Hematopoietic multipotent progenitor cell treated with erythropoietin and hydrocortisone succinate and interleukin-3 and kit ligand, for 8 days (in vitro differentiated cells): Measurements from ENCODE around the gene VPS4A.
A peak's percentile ranks its signal among the peaks of the same experiment; 100 is the strongest.
"Not testable (repeated sequence)": the region's sequence is repeated elsewhere in the genome, so short reads cannot be mapped to it uniquely, and the experiment has no call there.

ENCODE experiments used
- DNase-seq: peaks from one replicate; pipeline ENCODE4 v3.0.0-alpha.2; 2015

Gene VPS4A

GRCh38 chr16:69328854-69329316 is 17.7 kb downstream of the VPS4A start:
- DNase-seq: no peak

- peak; percentile 32 for DNase-seq
These were observed 18.5 kb downstream of the VPS4A start for GRCh38 chr16:69329369-69330285.

GRCh38 chr16:69330286-69331109 is 19.3 kb downstream of the VPS4A start, which contains the start of gene PDF:
Gene PDF, minus strand, starts transcription at chr16:69330588. Its CDS starts 18 bp downstream, at chr16:69330570.
- peak; percentile 90 for DNase-seq

- no peak for DNase-seq
These were observed 23.5 kb downstream of the VPS4A start for GRCh38 chr16:69334696-69335095.

- no peak for DNase-seq
These were observed 27.6 kb downstream of the VPS4A start for GRCh38 chr16:69338557-69339288.

GRCh38 chr16:69339289-69340094 is 28.3 kb downstream of the VPS4A start, which contains the start of the genes COG8 and NIP7:
Gene COG8, minus strand, starts transcription at chr16:69339564. Its CDS starts 12 bp downstream, at chr16:69339552.
Gene NIP7, plus strand, starts transcription at chr16:69339772. Its CDS starts 58 bp downstream, at chr16:69339830.
- peak; percentile 99 for DNase-seq

- peak; percentile 31 for DNase-seq
These were observed 29.0 kb downstream of the VPS4A start for GRCh38 chr16:69340095-69340644.

GRCh38 chr16:69344171-69344570 is 33.0 kb downstream of the VPS4A start:
- DNase-seq: no peak

GRCh38 chr16:69345923-69346322 is 34.8 kb downstream of the VPS4A start:
- DNase-seq: no peak

GRCh38 chr16:69346683-69347082 is 35.5 kb downstream of the VPS4A start:
- DNase-seq: no peak

GRCh38 chr16:69348222-69348621 is 37.1 kb downstream of the VPS4A start:
- DNase-seq: peak; percentile 28

- no peak for DNase-seq
These were observed 38.4 kb downstream of the VPS4A start for GRCh38 chr16:69349536-69349935.

- no peak for DNase-seq
These were observed 39.5 kb downstream of the VPS4A start for GRCh38 chr16:69350536-69351133.

GRCh38 chr16:69351309-69352027 is 40.3 kb downstream of the VPS4A start, which contains the start of gene TMED6:
Gene TMED6, minus strand, starts transcription at chr16:69351786. Its CDS starts 33 bp downstream, at chr16:69351753.
- DNase-seq: no peak

- DNase-seq: not testable (repeated sequence)
These were observed 48.9 kb downstream of the VPS4A start for GRCh38 chr16:69360070-69360469.

- no peak for DNase-seq
These were observed 52.1 kb downstream of the VPS4A start for GRCh38 chr16:69363281-69363717.

GRCh38 chr16:69364088-69364487 is 52.9 kb downstream of the VPS4A start:
- DNase-seq: no peak

GRCh38 chr16:69365901-69366300 is 54.8 kb downstream of the VPS4A start:
- no peak for DNase-seq

GRCh38 chr16:69366431-69366830 is 55.3 kb downstream of the VPS4A start:
- DNase-seq: no peak

- DNase-seq: no peak
These were observed 56.8 kb downstream of the VPS4A start for GRCh38 chr16:69367980-69368379.
